Gastroesophageal sphincter (tissue), 4 donors: ENCODE measurements around the gene NKAIN2. TPM values are rescaled to one million over a fixed set of nuclear protein-coding genes. Genes with fewer than 3 reads are reported as not detected.

Experiments
- ATAC-seq: fragments of 150-250 bp; one replicate; pipeline ENCODE4 v1.9.1; 2016; ENCODE audit warnings: mild to moderate bottlenecking, moderate library complexity
- H3K27ac ChIP-seq, 4 donors: fragments of 200-600 bp; sonication (generic) in 3 of 4; 1 replicate in 3 of 4; 2 replicates in 1 of 4; pipeline ENCODE4 v1.5.1; 2016 to 2019
- H3K27me3 ChIP-seq: fragments of 200-600 bp; sonication (generic); one replicate; pipeline ENCODE4 v1.5.1; 2019
- H3K36me3 ChIP-seq, 2 donors: fragments of 200-600 bp; sonication (generic); one replicate each; pipeline ENCODE4 v1.5.1; 2019; ENCODE audit warnings: control low read depth in 1 of 2
- H3K4me1 ChIP-seq, 3 donors: fragments of 200-600 bp; sonication (generic); 1 replicate in 2 of 3; 2 replicates in 1 of 3; pipeline ENCODE4 v1.5.1; 2016 to 2019; ENCODE audit warnings: control low read depth in 2 of 3
- H3K4me3 ChIP-seq, 2 donors: fragments of 200-600 bp; sonication (generic); one replicate each; pipeline ENCODE4 v1.5.1; 2019; ENCODE audit warnings: mild to moderate bottlenecking in 1 of 2, moderate library complexity in 1 of 2
- H3K9me3 ChIP-seq, 3 donors: fragments of 200-600 bp; sonication (generic); one replicate each; pipeline ENCODE4 v1.5.1; 2017 to 2019; ENCODE audit warnings: control low read depth in 2 of 3
- EP300 ChIP-seq: sonication (generic); formaldehyde crosslinking; IDR thresholded peaks from one replicate; pipeline ENCODE4 v1.6.1; 2017; ENCODE audit warnings: antibody characterized with exemption, mild to moderate bottlenecking
- POLR2A ChIP-seq, 2 donors: fragments of 450-650 bp; IDR thresholded peaks; one replicate each; pipeline ENCODE4 v1.6.1; 2017; ENCODE audit warnings: antibody characterized with exemption in 2 of 2, mild to moderate bottlenecking in 2 of 2, moderate library complexity in 1 of 2
- POLR2AphosphoS5 ChIP-seq: sonication (generic); formaldehyde crosslinking; IDR thresholded peaks from one replicate; pipeline ENCODE4 v1.6.1; 2017; ENCODE audit warnings: antibody characterized with exemption
- WGBS, 2 donors: methylation state at CpG; one replicate each; pipeline ENCODE4 v1.1.5; 2018; ENCODE audit warnings: low coverage in 1 of 2; 5-methylcytosine and 5-hydroxymethylcytosine counted together
- total RNA-seq, 4 donors: library from RNA; depleted of rRNA; stranded (reverse); fragments of >200 nt; gene quantifications; one replicate each; pipeline ENCODE4 v1.1.0, GENCODE V29; 2016
- TF ChIP-seq, protein P1 (sequence below), 4 experiments: fragments of 200-600 bp in 2 of 4; fragments of 450-650 bp in 2 of 4; sonication (generic) in 1 of 4; IDR thresholded peaks; one replicate each; pipeline ENCODE4 v1.5.1; 2017 to 2019; ENCODE audit warnings: antibody characterized with exemption in 4 of 4, mild to moderate bottlenecking in 2 of 4, moderate library complexity in 2 of 4

NKAIN2 gene
- total RNA-seq, 4 donors from 2014 or later, result 0.23 to 3.2 TPM; not detected in 2

DNA sequence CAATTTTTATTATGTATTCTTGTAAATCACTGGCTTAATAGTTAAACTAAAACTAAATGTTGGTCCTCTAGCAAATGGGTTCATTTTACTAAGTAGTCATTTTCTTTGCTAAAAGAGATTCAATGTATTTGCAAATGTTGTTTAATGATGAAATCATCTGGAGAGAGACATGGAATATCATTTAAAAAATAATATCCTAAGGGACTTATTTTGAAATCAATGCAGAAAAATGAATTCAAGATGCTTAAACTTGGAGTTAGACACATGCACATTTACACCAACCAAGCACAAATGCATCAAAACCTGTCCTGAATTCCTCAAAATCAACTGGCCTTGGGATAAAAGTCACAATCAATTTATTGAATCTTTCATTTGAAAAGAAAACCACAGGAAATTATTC lies 993.6 kb downstream of the NKAIN2 start:
- TF ChIP-seq, protein P1, sequence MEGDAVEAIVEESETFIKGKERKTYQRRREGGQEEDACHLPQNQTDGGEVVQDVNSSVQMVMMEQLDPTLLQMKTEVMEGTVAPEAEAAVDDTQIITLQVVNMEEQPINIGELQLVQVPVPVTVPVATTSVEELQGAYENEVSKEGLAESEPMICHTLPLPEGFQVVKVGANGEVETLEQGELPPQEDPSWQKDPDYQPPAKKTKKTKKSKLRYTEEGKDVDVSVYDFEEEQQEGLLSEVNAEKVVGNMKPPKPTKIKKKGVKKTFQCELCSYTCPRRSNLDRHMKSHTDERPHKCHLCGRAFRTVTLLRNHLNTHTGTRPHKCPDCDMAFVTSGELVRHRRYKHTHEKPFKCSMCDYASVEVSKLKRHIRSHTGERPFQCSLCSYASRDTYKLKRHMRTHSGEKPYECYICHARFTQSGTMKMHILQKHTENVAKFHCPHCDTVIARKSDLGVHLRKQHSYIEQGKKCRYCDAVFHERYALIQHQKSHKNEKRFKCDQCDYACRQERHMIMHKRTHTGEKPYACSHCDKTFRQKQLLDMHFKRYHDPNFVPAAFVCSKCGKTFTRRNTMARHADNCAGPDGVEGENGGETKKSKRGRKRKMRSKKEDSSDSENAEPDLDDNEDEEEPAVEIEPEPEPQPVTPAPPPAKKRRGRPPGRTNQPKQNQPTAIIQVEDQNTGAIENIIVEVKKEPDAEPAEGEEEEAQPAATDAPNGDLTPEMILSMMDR (IDR thresholded peaks at IDR 0.05), result no peak
- TF ChIP-seq POLR2AphosphoS5, result no peak
- TF ChIP-seq EP300, result no peak
- TF ChIP-seq POLR2A (IDR thresholded peaks at IDR 0.05), result no peak
- H3K27ac ChIP-seq, result no peak overlapping the region
- H3K27me3 ChIP-seq, result no peaks in the 10 kb centered on the region
- no peak overlapping the region for H3K4me3 ChIP-seq
- no peaks in the 10 kb centered on the region for H3K9me3 ChIP-seq
- H3K36me3 ChIP-seq, result no peaks in the 10 kb centered on the region
- ATAC-seq, result no peak
- H3K4me1 ChIP-seq, result no peaks in the 10 kb centered on the region

DNA sequence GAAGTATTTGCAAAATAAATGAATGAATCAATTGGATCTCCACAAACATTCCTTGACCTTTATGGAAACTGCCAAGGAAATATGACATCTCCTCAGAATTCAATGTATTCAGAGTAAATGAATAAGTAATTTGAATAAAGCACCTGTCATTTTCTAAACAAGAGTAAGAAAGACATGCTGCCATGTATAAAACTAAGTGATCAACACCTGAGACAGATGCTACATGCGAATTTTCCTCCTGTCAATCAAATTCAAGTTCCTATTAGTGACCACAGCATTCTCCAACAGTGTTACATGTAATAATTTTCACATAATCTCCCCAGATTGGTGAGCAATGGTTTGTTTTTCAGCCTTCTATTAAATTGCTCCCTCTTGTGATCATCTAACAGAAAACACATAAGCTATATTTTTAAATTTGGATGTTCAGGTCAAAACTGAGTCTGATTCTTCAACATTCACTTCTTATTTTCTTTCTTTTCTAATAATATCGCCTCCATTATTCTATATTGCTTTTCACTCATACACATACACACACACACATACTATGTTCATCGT lies 995.4 kb downstream of the NKAIN2 start:
- no peak for ATAC-seq
- no peaks in the 10 kb centered on the region for H3K27me3 ChIP-seq
- H3K9me3 ChIP-seq, result no peaks in the 10 kb centered on the region
- no peaks in the 10 kb centered on the region for H3K4me1 ChIP-seq
- TF ChIP-seq EP300, result no peak
- 75 to 86% methylated on average over 3 of the region's 3 CpGs for WGBS, 2 donors
- no peak overlapping the region for H3K4me3 ChIP-seq
- H3K36me3 ChIP-seq, result no peaks in the 10 kb centered on the region
- no peak overlapping the region for H3K27ac ChIP-seq

DNA sequence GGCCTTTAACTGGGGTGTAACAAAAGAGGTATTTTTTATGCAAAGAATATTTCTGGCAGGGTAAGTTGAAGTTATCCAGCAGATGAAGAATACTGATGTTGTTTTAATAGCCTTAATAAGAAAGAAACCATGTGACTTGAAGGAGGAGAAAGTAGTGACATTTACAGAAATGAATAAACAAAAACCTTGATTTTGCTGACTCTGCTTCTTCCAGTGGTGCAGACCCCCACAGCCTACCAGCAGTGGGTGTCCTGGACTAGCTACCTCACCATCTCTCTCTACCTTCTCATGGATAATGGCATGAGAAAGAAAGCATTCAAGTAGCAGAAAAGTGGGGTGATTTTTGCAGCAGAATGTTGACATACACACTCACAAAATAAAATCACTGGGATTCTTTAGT lies 996.0 kb downstream of the NKAIN2 start:
- ATAC-seq, result no peak
- Histone ChIP-seq H3K4me1 (no peaks in the 10 kb centered on the region), H3K27ac (no peak overlapping the region), H3K4me3 (no peak overlapping the region), H3K9me3 (no peaks in the 10 kb centered on the region), H3K27me3 (no peaks in the 10 kb centered on the region), H3K36me3 (no peaks in the 10 kb centered on the region)
- TF ChIP-seq EP300 (no peak), POLR2A (IDR thresholded peaks at IDR 0.05) (no peak), POLR2AphosphoS5 (no peak)
- TF ChIP-seq, protein P1 (IDR thresholded peaks at IDR 0.05), result no peak

DNA sequence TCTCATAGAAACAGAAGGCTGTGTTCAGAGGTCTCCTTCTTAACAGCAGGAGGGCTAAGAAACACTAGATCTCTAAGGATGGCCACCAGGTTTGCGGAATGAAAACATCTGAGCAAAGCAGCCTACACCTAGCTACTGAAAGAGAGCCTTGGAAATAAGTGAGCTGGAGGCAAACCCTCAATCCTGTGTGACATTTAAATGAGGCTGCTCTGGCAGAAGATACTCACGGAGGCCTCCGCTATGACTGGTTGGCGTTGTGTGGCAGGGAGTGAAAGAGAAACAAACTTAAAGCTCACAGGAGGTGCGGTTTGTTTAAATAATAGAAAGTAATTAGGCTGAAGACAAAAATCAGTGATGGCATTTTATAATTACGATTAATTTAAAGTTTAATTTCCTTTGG lies 996.6 kb downstream of the NKAIN2 start:
- Histone ChIP-seq H3K9me3 (no peaks in the 10 kb centered on the region), H3K36me3 (no peaks in the 10 kb centered on the region), H3K4me1 (no peaks in the 10 kb centered on the region), H3K27me3 (no peaks in the 10 kb centered on the region), H3K27ac (no peak overlapping the region), H3K4me3 (no peak overlapping the region)
- TF ChIP-seq POLR2AphosphoS5 (no peak), EP300 (no peak), POLR2A (IDR thresholded peaks at IDR 0.05) (no peak)
- TF ChIP-seq, protein P1 (IDR thresholded peaks at IDR 0.05), result no peak
- ATAC-seq, result no peak
- 85 to 91% methylated on average over 5 to 6 of the region's 6 CpGs for WGBS, 2 donors

DNA sequence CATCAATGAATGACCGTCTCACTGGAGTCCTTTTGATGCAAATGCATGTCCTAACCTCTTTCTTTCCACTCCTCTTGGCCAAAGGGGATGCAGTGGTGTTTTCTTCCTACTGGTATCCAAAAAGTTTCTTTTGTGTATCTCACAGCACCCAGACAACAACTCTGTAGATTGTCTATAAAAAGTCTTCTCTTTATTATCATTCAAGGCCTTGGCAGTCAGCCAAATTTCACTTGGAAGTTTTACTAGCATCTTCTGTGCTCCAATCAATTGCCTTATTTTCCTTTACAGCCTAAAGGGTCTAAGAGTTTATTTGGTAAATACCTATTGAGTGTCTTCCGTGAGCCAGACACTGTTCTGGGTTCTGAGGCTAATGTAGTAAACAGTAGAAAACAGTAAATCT lies 1008.4 kb downstream of the NKAIN2 start:
- H3K9me3 ChIP-seq, result no peaks in the 10 kb centered on the region
- 76 to 78% methylated on average over 1 to 2 of the region's 2 CpGs for WGBS, 2 donors
- no peaks in the 10 kb centered on the region for H3K4me1 ChIP-seq
- no peak overlapping the region for H3K4me3 ChIP-seq
- TF ChIP-seq EP300 (no peak), POLR2A (IDR thresholded peaks at IDR 0.05) (no peak)
- TF ChIP-seq, protein P1 (IDR thresholded peaks at IDR 0.05), result no peak
- no peak for ATAC-seq
- H3K36me3 ChIP-seq, result no peaks in the 10 kb centered on the region
- H3K27ac ChIP-seq, result no peak overlapping the region
- no peaks in the 10 kb centered on the region for H3K27me3 ChIP-seq
